CD14-positive monocyte (primary cell): ENCODE measurements around the gene OTOG. TPM values are rescaled to one million over a fixed set of nuclear protein-coding genes. Genes with fewer than 3 reads are reported as not detected.

Experiments used
- DNase-seq, 3 donors: peaks; one replicate each; pipeline ENCODE4 v3.0.0-alpha.2; 2011 to 2022
- H2AFZ ChIP-seq: 2 replicates; pipeline ENCODE4 v1.6.0; 2012; ENCODE audit warnings: mild to moderate bottlenecking, low read depth, low read length, inconsistent platforms; ENCODE audit not compliant: insufficient read depth, poor library complexity, severe bottlenecking
- H3K27ac ChIP-seq, 2 donors: 1 replicate in 1 of 2; 2 replicates in 1 of 2; pipeline ENCODE4 v1.5.1; 2012 to 2013; ENCODE audit warnings: low read length in 2 of 2, control low read depth in 1 of 2, inconsistent platforms in 1 of 2, low read depth in 1 of 2, mild to moderate bottlenecking in 1 of 2
- H3K27me3 ChIP-seq, 2 donors: one replicate each; pipeline versions ENCODE4 v1.6.0 to v1.6.1; 2011 to 2013; ENCODE audit warnings: low read length in 2 of 2; ENCODE audit not compliant: control insufficient read depth in 2 of 2, insufficient read depth in 2 of 2
- H3K36me3 ChIP-seq, 2 donors: replicated peaks in 1 of 2; 1 replicate in 1 of 2; 2 replicates in 1 of 2; pipeline versions ENCODE4 v1.5.1 to v1.6.1; 2012 to 2013; ENCODE audit warnings: low read length in 2 of 2, control low read depth in 1 of 2, inconsistent platforms in 1 of 2, mild to moderate bottlenecking in 1 of 2; ENCODE audit not compliant: insufficient read depth in 2 of 2, control insufficient read depth in 1 of 2
- H3K4me1 ChIP-seq, 2 donors: 1 replicate in 1 of 2; 2 replicates in 1 of 2; pipeline versions ENCODE4 v1.5.1 to v1.6.1; 2012 to 2013; ENCODE audit warnings: low read length in 2 of 2, control low read depth in 1 of 2, inconsistent platforms in 1 of 2, mild to moderate bottlenecking in 1 of 2, moderate library complexity in 1 of 2; ENCODE audit not compliant: insufficient read depth in 2 of 2, control insufficient read depth in 1 of 2
- H3K4me2 ChIP-seq: replicated peaks from 2 replicates; pipeline ENCODE3; 2012; ENCODE audit warnings: low read length, moderate library complexity, mild to moderate bottlenecking; ENCODE audit not compliant: poor library complexity, severe bottlenecking; ENCODE audit errors: extremely low read depth
- H3K4me3 ChIP-seq, 3 experiments: fragments of 200-600 bp in 1 of 3; sonication (generic) in 1 of 3; replicated peaks in 1 of 3; 1 replicate in 2 of 3; 2 replicates in 1 of 3; pipeline ENCODE4 v1.5.1; 2011 to 2013; ENCODE audit warnings: low read length in 3 of 3, mild to moderate bottlenecking in 3 of 3, control low read depth in 2 of 3, low read depth in 2 of 3, inconsistent platforms in 1 of 3, moderate library complexity in 1 of 3
- H3K79me2 ChIP-seq: 2 replicates; pipeline ENCODE4 v1.6.0; 2012; ENCODE audit warnings: mild to moderate bottlenecking, control low read depth, inconsistent platforms, low read length, moderate library complexity; ENCODE audit not compliant: insufficient read depth
- H3K9ac ChIP-seq: 2 replicates; pipeline ENCODE4 v1.6.0; 2017; ENCODE audit warnings: low read length, mild to moderate bottlenecking; ENCODE audit not compliant: insufficient read depth, poor library complexity, severe bottlenecking
- H3K9me3 ChIP-seq, 2 donors: replicated peaks in 1 of 2; 1 replicate in 1 of 2; 2 replicates in 1 of 2; pipeline versions ENCODE4 v1.5.1 to v1.6.1; 2012 to 2013; ENCODE audit warnings: low read length in 2 of 2, control low read depth in 1 of 2; ENCODE audit not compliant: control insufficient read depth in 1 of 2, insufficient read depth in 1 of 2
- H4K20me1 ChIP-seq: 2 replicates; pipeline ENCODE4 v1.6.0; 2012; ENCODE audit warnings: mild to moderate bottlenecking, low read length, control low read depth, moderate library complexity; ENCODE audit not compliant: insufficient read depth
- H3K27ac Mint-ChIP-seq, 7 donors: one replicate each; pipeline ENCODE4 v1.8.0; 2020; ENCODE audit warnings: mild to moderate bottlenecking in 7 of 7, mixed read lengths in 7 of 7, moderate library complexity in 6 of 7, inconsistent platforms in 2 of 7
- H3K27me3 Mint-ChIP-seq, 3 donors: one replicate each; pipeline ENCODE4 v1.8.0; 2021 to 2022; ENCODE audit warnings: low read depth in 3 of 3, mild to moderate bottlenecking in 3 of 3, mixed read lengths in 3 of 3, moderate library complexity in 3 of 3, inconsistent platforms in 1 of 3
- H3K36me3 Mint-ChIP-seq, 2 donors: one replicate each; pipeline ENCODE4 v1.8.0; 2020; ENCODE audit warnings: mixed read lengths in 2 of 2, inconsistent platforms in 1 of 2, mild to moderate bottlenecking in 1 of 2
- H3K4me1 Mint-ChIP-seq: one replicate; pipeline ENCODE4 v1.8.0; 2020; ENCODE audit warnings: mild to moderate bottlenecking, mixed read lengths
- H3K4me3 Mint-ChIP-seq, 2 donors: one replicate each; pipeline ENCODE4 v1.8.0; 2020; ENCODE audit warnings: mild to moderate bottlenecking in 2 of 2, mixed read lengths in 2 of 2, moderate library complexity in 1 of 2
- H3K9me3 Mint-ChIP-seq, 7 donors: one replicate each; pipeline ENCODE4 v1.8.0; 2020 to 2022; ENCODE audit warnings: mixed read lengths in 7 of 7, mild to moderate bottlenecking in 6 of 7, moderate library complexity in 6 of 7, inconsistent platforms in 2 of 7
- WGBS: methylation state at CpG from one replicate; pipeline ENCODE4 v1.1.5; 2013; ENCODE audit warnings: missing lambda C conversion rate; ENCODE audit not compliant: insufficient coverage; 5-methylcytosine and 5-hydroxymethylcytosine counted together
- intact Hi-C, 2 donors: fragments of 100-400 bp; cut with micrococcal nuclease; formaldehyde crosslinking; loops; one replicate each; pipeline versions ENCODE4 v1.15.0 to v1.15.1; 2023
- polyA plus RNA-seq, 3 donors: library from polyadenylated mRNA; depleted of rRNA in 1 of 3; unstranded in 2 of 3; stranded (reverse) in 1 of 3; fragments of 300-500 nt in 2 of 3; fragments of >200 nt in 1 of 3; fragmentation: Illumina TruSeq in 2 of 3; gene quantifications; 1 replicate in 2 of 3; 2 replicates in 1 of 3; pipeline ENCODE4 v1.2.3, GENCODE V29; 2012 to 2021
- TF ChIP-seq, protein P1 (sequence below): fragments of 200-600 bp; IDR thresholded peaks from one replicate; pipeline ENCODE4 v1.8.0; 2022; ENCODE audit warnings: antibody characterized with exemption, mild to moderate bottlenecking

Gene OTOG
- polyA plus RNA-seq, 3 donors: not detected

DNA sequence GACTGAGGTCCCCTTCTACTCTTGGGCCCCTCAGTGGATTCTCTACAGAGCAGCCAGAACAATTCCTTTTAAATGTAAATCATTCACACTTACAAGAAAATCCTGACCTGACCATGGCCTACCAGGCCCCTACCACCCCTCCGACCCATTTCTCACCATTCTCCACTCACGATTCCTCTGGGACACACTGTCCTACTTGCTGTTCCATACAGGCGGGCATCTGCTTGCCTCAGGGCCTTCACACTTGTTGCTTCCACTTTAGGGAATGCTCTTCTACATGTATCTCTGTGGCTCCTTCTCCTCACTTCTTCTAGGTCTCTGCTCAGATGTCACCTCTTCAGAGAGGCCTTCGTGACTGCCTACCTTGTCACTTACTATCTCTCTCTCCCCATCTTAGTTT is 6.3 kb upstream of the OTOG start:
- TF ChIP-seq, protein P1, sequence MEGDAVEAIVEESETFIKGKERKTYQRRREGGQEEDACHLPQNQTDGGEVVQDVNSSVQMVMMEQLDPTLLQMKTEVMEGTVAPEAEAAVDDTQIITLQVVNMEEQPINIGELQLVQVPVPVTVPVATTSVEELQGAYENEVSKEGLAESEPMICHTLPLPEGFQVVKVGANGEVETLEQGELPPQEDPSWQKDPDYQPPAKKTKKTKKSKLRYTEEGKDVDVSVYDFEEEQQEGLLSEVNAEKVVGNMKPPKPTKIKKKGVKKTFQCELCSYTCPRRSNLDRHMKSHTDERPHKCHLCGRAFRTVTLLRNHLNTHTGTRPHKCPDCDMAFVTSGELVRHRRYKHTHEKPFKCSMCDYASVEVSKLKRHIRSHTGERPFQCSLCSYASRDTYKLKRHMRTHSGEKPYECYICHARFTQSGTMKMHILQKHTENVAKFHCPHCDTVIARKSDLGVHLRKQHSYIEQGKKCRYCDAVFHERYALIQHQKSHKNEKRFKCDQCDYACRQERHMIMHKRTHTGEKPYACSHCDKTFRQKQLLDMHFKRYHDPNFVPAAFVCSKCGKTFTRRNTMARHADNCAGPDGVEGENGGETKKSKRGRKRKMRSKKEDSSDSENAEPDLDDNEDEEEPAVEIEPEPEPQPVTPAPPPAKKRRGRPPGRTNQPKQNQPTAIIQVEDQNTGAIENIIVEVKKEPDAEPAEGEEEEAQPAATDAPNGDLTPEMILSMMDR: no peak
- Histone ChIP-seq H3K4me1 (peaks cover 0 to 6% of the 10 kb centered on the region in 2 donors), H3K27me3 (peaks cover 0 to 18% of the 10 kb centered on the region in 2 donors), H3K9ac (no peak overlapping the region), H3K79me2 (no peaks in the 10 kb centered on the region), H3K4me3 (no peak overlapping the region), H2AFZ (no peak overlapping the region), H4K20me1 (no peaks in the 10 kb centered on the region), H3K27ac (no peak overlapping the region), H3K4me2 (no peak overlapping the region), H3K9me3 (no peaks in the 10 kb centered on the region), H3K36me3 (no peaks in the 10 kb centered on the region)
- no peaks in the 10 kb centered on the region for H3K36me3 Mint-ChIP-seq
- no peak overlapping the region for H3K27ac Mint-ChIP-seq
- peaks cover 21 to 34% (median 27%) of the 10 kb centered on the region in 3 donors for H3K27me3 Mint-ChIP-seq
- 96% methylated on average over 3 of the region's 4 CpGs for WGBS
- intact Hi-C loops: no loop called here
- no peak for DNase-seq
- H3K4me1 Mint-ChIP-seq: peaks cover 6% of the 10 kb centered on the region
- no peaks in the 10 kb centered on the region for H3K9me3 Mint-ChIP-seq
- H3K4me3 Mint-ChIP-seq: no peak overlapping the region

DNA sequence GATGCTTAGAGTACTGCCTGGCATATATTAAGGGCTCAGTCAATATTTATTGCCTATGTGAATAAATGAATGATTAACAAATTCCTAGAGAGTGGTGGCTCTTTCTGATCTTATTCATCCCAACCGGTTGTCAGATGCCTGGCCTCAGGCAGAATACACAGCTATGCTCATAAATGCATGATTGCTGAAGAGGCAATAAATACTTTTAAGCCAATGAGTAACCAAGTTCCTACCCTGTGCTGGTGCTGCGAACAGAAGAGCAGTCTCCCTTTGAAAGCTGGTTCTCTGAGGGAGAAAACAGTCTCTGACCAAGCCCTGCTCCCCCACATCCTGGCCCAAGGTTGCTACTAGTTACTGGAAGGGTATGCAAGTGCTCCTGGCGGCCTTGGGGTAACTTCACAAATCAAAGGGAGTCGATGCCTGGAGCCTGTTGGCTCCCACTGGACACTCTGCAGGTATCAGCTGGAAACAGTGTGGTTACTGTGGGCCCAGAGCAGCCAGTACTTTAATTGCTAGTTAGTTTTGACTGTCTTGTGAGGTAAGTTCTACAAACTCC is 5.7 kb upstream of the OTOG start:
- Histone ChIP-seq H3K79me2 (no peaks in the 10 kb centered on the region), H3K36me3 (no peaks in the 10 kb centered on the region), H3K4me2 (no peak overlapping the region), H3K9me3 (no peaks in the 10 kb centered on the region), H3K27me3 (peaks cover 0 to 18% of the 10 kb centered on the region in 2 donors), H3K9ac (no peak overlapping the region), H3K4me3 (no peak overlapping the region), H2AFZ (no peak overlapping the region), H3K4me1 (peaks cover 0 to 6% of the 10 kb centered on the region in 2 donors), H3K27ac (no peak overlapping the region), H4K20me1 (no peaks in the 10 kb centered on the region)
- no peaks in the 10 kb centered on the region for H3K36me3 Mint-ChIP-seq
- peaks cover 6% of the 10 kb centered on the region for H3K4me1 Mint-ChIP-seq
- no peak for DNase-seq
- TF ChIP-seq, protein P1: no peak
- intact Hi-C loops: no loop called here
- H3K27me3 Mint-ChIP-seq: peaks cover 23 to 38% (median 30%) of the 10 kb centered on the region in 3 donors
- H3K9me3 Mint-ChIP-seq: no peaks in the 10 kb centered on the region
- H3K27ac Mint-ChIP-seq: no peak overlapping the region
- WGBS: 89% methylated on average over 3 of the region's 4 CpGs
- no peak overlapping the region for H3K4me3 Mint-ChIP-seq
